ENCODE results near the gene C9orf78. TPM values are rescaled to one million over a fixed set of nuclear protein-coding genes. Genes with fewer than 3 reads are reported as not detected.

Gene C9orf78
- total RNA-seq, 2 donors from 2014 or later: 63.7 to 76.8 TPM

GRCh38 chr9:129861447-129861827, 26.4 kb upstream of the C9orf78 start:
- intact Hi-C loops (cut with DNase I): no loop called here
- H3K27ac ChIP-seq: no peak overlapping the region
- DNase-seq (ENCODE audit: low spot score): no peak
- H3K9me3 ChIP-seq: no peaks in the 10 kb centered on the region
- no peak for TF ChIP-seq CTCF (IDR thresholded peaks at IDR 0.05)
- TF ChIP-seq POLR2A (IDR thresholded peaks at IDR 0.05): no peak
- no peak for TF ChIP-seq POLR2AphosphoS5 (IDR thresholded peaks at IDR 0.05)
- H3K27me3 ChIP-seq (replicated peaks; ENCODE audit: insufficient read depth): no peaks in the 10 kb centered on the region
- 89% methylated on average over 10 of the region's 12 CpGs for WGBS
- H3K4me1 ChIP-seq (replicated peaks): no peaks in the 10 kb centered on the region
- peaks cover 8 to 15% of the 10 kb centered on the region in 2 donors for H3K36me3 ChIP-seq
- H3K4me3 ChIP-seq: no peak overlapping the region

- Histone ChIP-seq H3K27ac (no peak overlapping the region), H3K36me3 (peaks cover 12 to 15% of the 10 kb centered on the region in 2 donors)
- DNase-seq (ENCODE audit: low spot score): no peak
These were observed 25.8 kb upstream of the C9orf78 start for GRCh38 chr9:129860653-129861446.

GRCh38 chr9:129858167-129858962, 23.3 kb upstream of the C9orf78 start:
- no peaks in the 10 kb centered on the region for H3K4me1 ChIP-seq (replicated peaks)
- H3K36me3 ChIP-seq: peaks cover 12 to 14% of the 10 kb centered on the region in 2 donors
- TF ChIP-seq CTCF (IDR thresholded peaks at IDR 0.05) (no peak), POLR2A (IDR thresholded peaks at IDR 0.05) (no peak)
- no peak overlapping the region for H3K27ac ChIP-seq
- H3K9me3 ChIP-seq: no peaks in the 10 kb centered on the region
- 86% methylated on average over 9 of the region's 11 CpGs for WGBS
- no peak for DNase-seq (ENCODE audit: low spot score)
- intact Hi-C loops (cut with DNase I): no loop called here
- no peak overlapping the region for H3K4me3 ChIP-seq
- H3K27me3 ChIP-seq (replicated peaks; ENCODE audit: insufficient read depth): no peaks in the 10 kb centered on the region

More at GRCh38 chr9:129860653-129861446, 25.8 kb upstream of the C9orf78 start:
- no peaks in the 10 kb centered on the region for H3K9me3 ChIP-seq
- H3K4me1 ChIP-seq (replicated peaks): no peaks in the 10 kb centered on the region
- H3K4me3 ChIP-seq: no peak overlapping the region
- intact Hi-C loops (cut with DNase I): no loop called here
- TF ChIP-seq CTCF (IDR thresholded peaks at IDR 0.05) (no peak), POLR2A (IDR thresholded peaks at IDR 0.05) (no peak), POLR2AphosphoS5 (IDR thresholded peaks at IDR 0.05) (no peak)
- 73% methylated on average over 11 of the region's 11 CpGs for WGBS
- H3K27me3 ChIP-seq (replicated peaks; ENCODE audit: insufficient read depth): no peaks in the 10 kb centered on the region

- Histone ChIP-seq H3K4me3 (no peak overlapping the region), H3K27me3 (replicated peaks; ENCODE audit: insufficient read depth) (no peaks in the 10 kb centered on the region), H3K27ac (no peak overlapping the region), H3K36me3 (peaks cover 8 to 12% of the 10 kb centered on the region in 2 donors), H3K9me3 (no peaks in the 10 kb centered on the region), H3K4me1 (replicated peaks) (no peaks in the 10 kb centered on the region)
- 89% methylated on average over 7 of the region's 7 CpGs for WGBS
- intact Hi-C loops (cut with DNase I): no loop called here
- TF ChIP-seq POLR2A (IDR thresholded peaks at IDR 0.05) (no peak), POLR2AphosphoS5 (IDR thresholded peaks at IDR 0.05) (no peak), CTCF (IDR thresholded peaks at IDR 0.05) (no peak)
- DNase-seq (ENCODE audit: low spot score): no peak
These were observed 22.1 kb upstream of the C9orf78 start for GRCh38 chr9:129857207-129857606.
